Erythroblast (primary cell): Measurements from ENCODE around the gene SHISAL1.

Source experiments
- GATA1 ChIP-seq: IDR thresholded peaks from 2 replicates; pipeline ENCODE4 v1.6.1; 2011; ENCODE audit warnings: low read depth, mild to moderate bottlenecking, control low read depth, low read length, moderate library complexity
- POLR2A ChIP-seq: IDR thresholded peaks from 2 replicates; pipeline ENCODE4 v1.6.1; 2011; ENCODE audit warnings: mild to moderate bottlenecking, low read length

- no peak for TF ChIP-seq POLR2A
- TF ChIP-seq GATA1, result no peak
These were observed 93.5 kb downstream of the SHISAL1 start for GRCh38 chr22:44219101-44219870.
